Glutamatergic neuron (in vitro differentiated cells): ENCODE results near the gene PKHD1. TPM values are rescaled to one million over a fixed set of nuclear protein-coding genes. Genes with fewer than 3 reads are reported as not detected.

Experiments
- DNase-seq: peaks from one replicate; pipeline ENCODE4 v3.0.0; 2022
- H3K27ac Mint-ChIP-seq: one replicate; pipeline ENCODE4 v1.8.0; 2020; ENCODE audit warnings: mild to moderate bottlenecking, mixed read lengths, inconsistent platforms; ENCODE audit not compliant: unreplicated experiment
- H3K27me3 Mint-ChIP-seq: one replicate; pipeline ENCODE4 v1.8.0; 2020; ENCODE audit warnings: mild to moderate bottlenecking, moderate library complexity, mixed read lengths, inconsistent platforms; ENCODE audit not compliant: unreplicated experiment
- H3K36me3 Mint-ChIP-seq: one replicate; pipeline ENCODE4 v1.8.0; 2020; ENCODE audit warnings: mild to moderate bottlenecking, mixed read lengths, inconsistent platforms; ENCODE audit not compliant: unreplicated experiment
- H3K4me1 Mint-ChIP-seq: one replicate; pipeline ENCODE4 v1.8.0; 2020; ENCODE audit warnings: mild to moderate bottlenecking, low read depth, mixed read lengths, inconsistent platforms; ENCODE audit not compliant: unreplicated experiment
- H3K4me3 Mint-ChIP-seq: one replicate; pipeline ENCODE4 v1.8.0; 2020; ENCODE audit warnings: mild to moderate bottlenecking, mixed read lengths, inconsistent platforms; ENCODE audit not compliant: unreplicated experiment
- H3K9me3 Mint-ChIP-seq: one replicate; pipeline ENCODE4 v1.8.0; 2020; ENCODE audit warnings: mild to moderate bottlenecking, moderate library complexity, mixed read lengths, inconsistent platforms; ENCODE audit not compliant: unreplicated experiment
- CTCF ChIP-seq: fragments of 200-600 bp; sonication (generic); IDR thresholded peaks from one replicate; pipeline ENCODE4 v1.5.0; 2021; ENCODE audit not compliant: partially characterized antibody, unreplicated experiment
- total RNA-seq: library from RNA; stranded (reverse); fragmentation: NEBNext Ultra II Directional; extraction: Animal tissue kit (Norgen Biotek cat#: 25700); gene quantifications from one replicate; pipeline ENCODE4 v1.2.1, GENCODE V29; 2021; ENCODE audit not compliant: unreplicated experiment

The PKHD1 gene
- total RNA-seq, 1 donor from 2014 or later, result 0.02 TPM

GRCh38 chr6:52134011-52134410 lies 46.6 kb upstream of the PKHD1 start:
- Mint-ChIP-seq H3K36me3 (no peaks in the 10 kb centered on the region), H3K4me3 (no peak overlapping the region), H3K4me1 (peaks cover 9% of the 10 kb centered on the region), H3K27ac (no peak overlapping the region), H3K9me3 (no peaks in the 10 kb centered on the region), H3K27me3 (no peaks in the 10 kb centered on the region)
- DNase-seq, result no peak
- TF ChIP-seq CTCF, result no peak

GRCh38 chr6:52133324-52133723 lies 45.9 kb upstream of the PKHD1 start:
- H3K4me3 Mint-ChIP-seq, result no peak overlapping the region
- no peak for DNase-seq
- peaks cover 2% of the 10 kb centered on the region for H3K27me3 Mint-ChIP-seq
- H3K4me1 Mint-ChIP-seq, result peaks cover 9% of the 10 kb centered on the region
- H3K9me3 Mint-ChIP-seq, result no peaks in the 10 kb centered on the region
- TF ChIP-seq CTCF, result no peak
- H3K27ac Mint-ChIP-seq, result no peak overlapping the region
- H3K36me3 Mint-ChIP-seq, result no peaks in the 10 kb centered on the region

GRCh38 chr6:52132292-52132691 lies 44.9 kb upstream of the PKHD1 start:
- peaks cover 2% of the 10 kb centered on the region for H3K27me3 Mint-ChIP-seq
- no peak overlapping the region for H3K4me3 Mint-ChIP-seq
- TF ChIP-seq CTCF, result no peak
- no peaks in the 10 kb centered on the region for H3K36me3 Mint-ChIP-seq
- no peaks in the 10 kb centered on the region for H3K9me3 Mint-ChIP-seq
- H3K27ac Mint-ChIP-seq, result no peak overlapping the region
- no peak for DNase-seq
- peaks cover 9% of the 10 kb centered on the region for H3K4me1 Mint-ChIP-seq

- Mint-ChIP-seq H3K36me3 (no peaks in the 10 kb centered on the region), H3K4me1 (no peaks in the 10 kb centered on the region), H3K27me3 (peaks cover 2% of the 10 kb centered on the region), H3K9me3 (no peaks in the 10 kb centered on the region), H3K4me3 (no peak overlapping the region), H3K27ac (no peak overlapping the region)
- TF ChIP-seq CTCF, result no peak
- DNase-seq, result no peak
Measured at GRCh38 chr6:52130440-52130839, 43.0 kb upstream of the PKHD1 start.

- H3K27ac Mint-ChIP-seq, result no peak overlapping the region
- no peak overlapping the region for H3K4me3 Mint-ChIP-seq
- no peak for TF ChIP-seq CTCF
- H3K4me1 Mint-ChIP-seq, result no peaks in the 10 kb centered on the region
- no peaks in the 10 kb centered on the region for H3K36me3 Mint-ChIP-seq
- no peak for DNase-seq
- H3K27me3 Mint-ChIP-seq, result peaks cover 2% of the 10 kb centered on the region
- H3K9me3 Mint-ChIP-seq, result no peaks in the 10 kb centered on the region
Measured at GRCh38 chr6:52127957-52128356, 40.5 kb upstream of the PKHD1 start.
